ENCODE measurements around the gene MARK2. TPM values are rescaled to one million over a fixed set of nuclear protein-coding genes. Genes with fewer than 3 reads are reported as not detected.

MARK2 gene
- total and polyA plus RNA-seq, 2 donors (not counting 1 experiment from before 2014, with no cell fraction given): 6.4 to 12.3 TPM

DNA sequence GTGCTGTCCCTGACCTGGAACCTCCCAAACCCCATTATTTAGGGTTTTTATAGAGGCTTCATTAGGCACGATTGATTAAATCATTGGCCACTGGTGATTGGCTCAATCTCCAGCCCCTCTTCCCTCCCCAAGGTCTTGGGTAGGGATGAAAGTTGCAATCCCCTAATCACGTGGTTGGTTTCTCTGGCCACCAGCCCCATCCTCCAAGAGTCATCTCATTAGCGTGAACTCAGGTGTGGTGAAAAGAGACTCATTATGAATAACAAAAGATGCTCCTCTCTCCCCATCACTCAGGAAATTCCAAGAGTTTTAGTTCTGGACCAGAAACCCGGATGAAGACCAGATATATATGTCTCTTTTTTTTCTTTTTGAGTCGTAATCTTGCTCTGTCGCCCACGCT is 7.6 kb upstream of the MARK2 start:
- Histone ChIP-seq H3K9ac (ENCODE audit: insufficient read depth, low read length) (no peak overlapping the region), H3K27ac (ENCODE audit: insufficient read depth, low read length) (no peak overlapping the region), H3K27me3 (ENCODE audit: control insufficient read depth, insufficient read depth, low read length) (no peaks in the 10 kb centered on the region), H3K9me3 (ENCODE audit: control insufficient read depth, insufficient read depth, low read depth, low read length) (no peaks in the 10 kb centered on the region), H3K36me3 (ENCODE audit: control insufficient read depth, insufficient read depth, low read length) (peaks cover 6% of the 10 kb centered on the region), H3K4me2 (ENCODE audit: extremely low read depth, insufficient read depth, low read length) (no peak overlapping the region), H3K79me2 (ENCODE audit: control insufficient read depth, insufficient read depth, low read length) (no peaks in the 10 kb centered on the region), H3K4me3 (replicated peaks in 1 of 4; ENCODE audit: control extremely low read depth in 1 of 4, insufficient read depth in 1 of 4, low read depth in 3 of 4, low read length in 4 of 4) (no peak overlapping the region), H2AFZ (ENCODE audit: low read length) (no peak overlapping the region), H4K20me1 (ENCODE audit: control insufficient read depth, extremely low read depth, insufficient read depth, low read length) (no peaks in the 10 kb centered on the region), H3K4me1 (ENCODE audit: control insufficient read depth, extremely low read depth, insufficient read depth, low read length) (no peaks in the 10 kb centered on the region)
- DNase-seq (ENCODE audit: low read depth in 2 of 2): no peak
- TF ChIP-seq EZH2 (IDR thresholded peaks at IDR 0.05; ENCODE audit: low read length, missing control alignments): no peak
- TF ChIP-seq, protein P1, sequence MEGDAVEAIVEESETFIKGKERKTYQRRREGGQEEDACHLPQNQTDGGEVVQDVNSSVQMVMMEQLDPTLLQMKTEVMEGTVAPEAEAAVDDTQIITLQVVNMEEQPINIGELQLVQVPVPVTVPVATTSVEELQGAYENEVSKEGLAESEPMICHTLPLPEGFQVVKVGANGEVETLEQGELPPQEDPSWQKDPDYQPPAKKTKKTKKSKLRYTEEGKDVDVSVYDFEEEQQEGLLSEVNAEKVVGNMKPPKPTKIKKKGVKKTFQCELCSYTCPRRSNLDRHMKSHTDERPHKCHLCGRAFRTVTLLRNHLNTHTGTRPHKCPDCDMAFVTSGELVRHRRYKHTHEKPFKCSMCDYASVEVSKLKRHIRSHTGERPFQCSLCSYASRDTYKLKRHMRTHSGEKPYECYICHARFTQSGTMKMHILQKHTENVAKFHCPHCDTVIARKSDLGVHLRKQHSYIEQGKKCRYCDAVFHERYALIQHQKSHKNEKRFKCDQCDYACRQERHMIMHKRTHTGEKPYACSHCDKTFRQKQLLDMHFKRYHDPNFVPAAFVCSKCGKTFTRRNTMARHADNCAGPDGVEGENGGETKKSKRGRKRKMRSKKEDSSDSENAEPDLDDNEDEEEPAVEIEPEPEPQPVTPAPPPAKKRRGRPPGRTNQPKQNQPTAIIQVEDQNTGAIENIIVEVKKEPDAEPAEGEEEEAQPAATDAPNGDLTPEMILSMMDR (conservative IDR thresholded peaks at IDR 0.05 in 1 of 2, IDR thresholded peaks at IDR 0.05 in 1 of 2; ENCODE audit: low read depth in 1 of 2, low read length in 2 of 2): no peak

DNA sequence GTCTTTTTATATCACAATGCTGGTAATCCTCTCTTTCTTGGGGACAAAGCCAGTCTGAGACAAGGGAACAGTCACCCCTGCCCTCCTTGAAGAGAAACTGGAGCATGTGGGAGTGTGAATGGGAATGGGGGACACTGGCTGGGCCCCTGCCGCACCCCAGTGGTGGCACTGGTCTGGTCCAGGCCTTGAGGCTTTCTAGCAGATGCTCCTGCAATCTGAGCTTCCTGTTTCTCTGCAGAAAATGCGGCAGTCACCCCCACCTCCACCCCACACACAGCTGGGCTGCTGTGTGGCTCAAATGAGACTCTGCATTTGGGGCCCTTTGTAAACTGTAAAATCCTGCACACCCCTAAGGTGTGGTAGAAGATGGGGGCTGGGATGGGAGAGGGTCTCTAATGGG is 6.6 kb upstream of the MARK2 start:
- no peaks in the 10 kb centered on the region for H3K4me1 ChIP-seq (ENCODE audit: control insufficient read depth, extremely low read depth, insufficient read depth, low read length)
- no peaks in the 10 kb centered on the region for H3K79me2 ChIP-seq (ENCODE audit: control insufficient read depth, insufficient read depth, low read length)
- H3K27ac ChIP-seq (ENCODE audit: insufficient read depth, low read length): no peak overlapping the region
- no peaks in the 10 kb centered on the region for H3K27me3 ChIP-seq (ENCODE audit: control insufficient read depth, insufficient read depth, low read length)
- H4K20me1 ChIP-seq (ENCODE audit: control insufficient read depth, extremely low read depth, insufficient read depth, low read length): no peaks in the 10 kb centered on the region
- TF ChIP-seq EZH2 (IDR thresholded peaks at IDR 0.05; ENCODE audit: low read length, missing control alignments): no peak
- TF ChIP-seq, protein P1 (conservative IDR thresholded peaks at IDR 0.05 in 1 of 2, IDR thresholded peaks at IDR 0.05 in 1 of 2; ENCODE audit: low read depth in 1 of 2, low read length in 2 of 2): no peak
- H2AFZ ChIP-seq (ENCODE audit: low read length): no peak overlapping the region
- no peak overlapping the region for H3K9ac ChIP-seq (ENCODE audit: insufficient read depth, low read length)
- no peaks in the 10 kb centered on the region for H3K9me3 ChIP-seq (ENCODE audit: control insufficient read depth, insufficient read depth, low read depth, low read length)
- H3K4me2 ChIP-seq (ENCODE audit: extremely low read depth, insufficient read depth, low read length): no peak overlapping the region
- no peak for DNase-seq (ENCODE audit: low read depth in 2 of 2)
- no peak overlapping the region for H3K4me3 ChIP-seq (replicated peaks in 1 of 4; ENCODE audit: control extremely low read depth in 1 of 4, insufficient read depth in 1 of 4, low read depth in 3 of 4, low read length in 4 of 4)
- no peaks in the 10 kb centered on the region for H3K36me3 ChIP-seq (ENCODE audit: control insufficient read depth, insufficient read depth, low read length)

DNA sequence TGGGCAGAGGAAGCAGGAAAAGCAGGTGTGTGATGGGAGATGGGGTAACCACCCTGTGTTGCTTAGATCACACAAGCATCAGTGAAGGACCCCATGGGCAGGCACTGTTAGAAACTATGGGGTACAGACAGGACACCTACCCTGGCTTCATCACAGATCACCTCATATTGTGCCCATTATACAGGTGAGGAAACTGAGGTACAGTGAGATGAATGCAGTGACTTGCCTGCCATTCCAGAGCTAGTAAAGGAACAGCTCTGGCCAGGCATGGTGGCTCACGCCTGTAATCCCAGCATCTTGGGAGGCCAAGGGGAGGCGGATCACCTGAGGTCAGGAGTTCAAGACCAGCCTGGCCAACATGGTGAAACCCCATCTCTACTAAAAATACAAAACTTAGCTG is 5.9 kb upstream of the MARK2 start:
- no peaks in the 10 kb centered on the region for H3K27me3 ChIP-seq (ENCODE audit: control insufficient read depth, insufficient read depth, low read length)
- no peak overlapping the region for H3K9ac ChIP-seq (ENCODE audit: insufficient read depth, low read length)
- no peak overlapping the region for H3K27ac ChIP-seq (ENCODE audit: insufficient read depth, low read length)
- no peak for DNase-seq (ENCODE audit: low read depth in 2 of 2)
- H3K4me1 ChIP-seq (ENCODE audit: control insufficient read depth, extremely low read depth, insufficient read depth, low read length): peaks cover under 1% of the 10 kb centered on the region
- no peak overlapping the region for H3K4me3 ChIP-seq (replicated peaks in 1 of 4; ENCODE audit: control extremely low read depth in 1 of 4, insufficient read depth in 1 of 4, low read depth in 3 of 4, low read length in 4 of 4)
- H3K4me2 ChIP-seq (ENCODE audit: extremely low read depth, insufficient read depth, low read length): no peak overlapping the region
- no peaks in the 10 kb centered on the region for H3K36me3 ChIP-seq (ENCODE audit: control insufficient read depth, insufficient read depth, low read length)
- H2AFZ ChIP-seq (ENCODE audit: low read length): no peak overlapping the region
- no peaks in the 10 kb centered on the region for H3K9me3 ChIP-seq (ENCODE audit: control insufficient read depth, insufficient read depth, low read depth, low read length)
- TF ChIP-seq, protein P1 (conservative IDR thresholded peaks at IDR 0.05 in 1 of 2, IDR thresholded peaks at IDR 0.05 in 1 of 2; ENCODE audit: low read depth in 1 of 2, low read length in 2 of 2): no peak
- no peaks in the 10 kb centered on the region for H3K79me2 ChIP-seq (ENCODE audit: control insufficient read depth, insufficient read depth, low read length)
- no peaks in the 10 kb centered on the region for H4K20me1 ChIP-seq (ENCODE audit: control insufficient read depth, extremely low read depth, insufficient read depth, low read length)
